ENCODE results near the gene CYGB. TPM values are rescaled to one million over a fixed set of nuclear protein-coding genes. Genes with fewer than 3 reads are reported as not detected.
A peak's percentile ranks its signal among the peaks of the same experiment; 100 is the strongest.

Gene CYGB
- polyA plus RNA-seq, 3 donors, result not detected

DNA sequence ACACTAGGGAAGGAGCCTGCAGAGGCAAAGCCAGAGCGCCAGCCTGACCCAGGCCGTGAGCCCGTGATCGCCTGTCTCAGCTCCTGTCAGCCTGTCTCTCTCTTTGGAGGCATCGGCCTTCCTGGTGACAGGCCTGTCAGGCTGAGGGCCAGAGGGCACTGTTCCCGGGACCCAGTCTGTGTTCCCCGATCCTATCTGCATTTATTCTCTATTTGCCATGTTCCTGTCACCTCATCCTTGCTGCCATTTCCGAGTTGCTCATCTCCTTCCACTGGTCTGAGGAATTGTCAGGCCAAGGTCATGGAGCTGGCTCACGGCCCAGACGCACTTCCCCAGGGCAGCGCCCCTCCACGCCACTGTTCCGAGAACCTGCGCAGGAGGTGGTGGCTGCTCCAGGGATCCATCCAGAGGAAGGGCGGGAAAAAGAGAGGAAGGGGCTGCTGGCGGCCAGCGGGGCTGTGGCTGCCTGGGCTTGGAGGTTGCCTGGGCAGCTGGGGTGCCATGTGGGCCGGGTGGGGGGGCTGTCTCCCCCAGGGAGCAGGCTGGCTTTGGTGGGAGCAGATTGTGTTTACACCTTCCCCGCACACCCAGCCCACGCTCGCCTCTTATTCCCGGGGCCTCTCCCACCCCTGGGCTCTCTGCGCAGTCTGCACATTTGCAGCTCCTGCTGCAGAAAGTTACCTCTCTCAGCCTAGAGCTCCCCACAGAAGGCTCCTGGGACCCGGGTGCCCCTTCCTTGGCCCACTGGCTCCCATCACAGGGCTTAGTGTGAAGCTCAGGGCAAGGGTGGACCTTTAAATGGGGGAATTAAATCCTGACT is 7.2 kb upstream of the CYGB start:
- intact Hi-C loops (cut with micrococcal nuclease), result no loop called here
- no peak overlapping the region for H3K27ac ChIP-seq (ENCODE audit: low read depth in 1 of 2, low read length in 2 of 2)
- H3K4me1 ChIP-seq (ENCODE audit: control insufficient read depth in 1 of 2, insufficient read depth in 2 of 2, low read length in 2 of 2), result peaks cover 9 to 11% of the 10 kb centered on the region in 2 donors
- peak overlapping the region in 1 of 2 donors; percentile 68 for H3K4me3 Mint-ChIP-seq
- no peaks in the 10 kb centered on the region for H4K20me1 ChIP-seq (ENCODE audit: insufficient read depth, low read length)
- peaks cover 17% of the 10 kb centered on the region for H3K4me1 Mint-ChIP-seq
- no peak overlapping the region for H3K4me3 ChIP-seq (replicated peaks in 1 of 3; ENCODE audit: low read depth in 2 of 3, low read length in 3 of 3)
- H3K9me3 ChIP-seq (replicated peaks in 1 of 2; ENCODE audit: control insufficient read depth in 1 of 2, insufficient read depth in 1 of 2, low read length in 2 of 2), result no peaks in the 10 kb centered on the region
- 71% methylated on average over 17 of the region's 24 CpGs for WGBS (ENCODE audit: insufficient coverage)
- no peak overlapping the region for H3K4me2 ChIP-seq (replicated peaks; ENCODE audit: extremely low read depth, low read length, poor library complexity, severe bottlenecking)
- H3K27me3 Mint-ChIP-seq (ENCODE audit: low read depth in 3 of 3), result peaks cover 31 to 50% (median 38%) of the 10 kb centered on the region in 3 donors
- no peaks in the 10 kb centered on the region for H3K36me3 ChIP-seq (replicated peaks in 1 of 2; ENCODE audit: control insufficient read depth in 1 of 2, insufficient read depth in 2 of 2, low read length in 2 of 2)
- no peaks in the 10 kb centered on the region for H3K79me2 ChIP-seq (ENCODE audit: insufficient read depth, low read length)
- no peaks in the 10 kb centered on the region for H3K36me3 Mint-ChIP-seq
- H2AFZ ChIP-seq (ENCODE audit: insufficient read depth, low read depth, low read length, poor library complexity, severe bottlenecking), result no peak overlapping the region
- TF ChIP-seq, protein P1, sequence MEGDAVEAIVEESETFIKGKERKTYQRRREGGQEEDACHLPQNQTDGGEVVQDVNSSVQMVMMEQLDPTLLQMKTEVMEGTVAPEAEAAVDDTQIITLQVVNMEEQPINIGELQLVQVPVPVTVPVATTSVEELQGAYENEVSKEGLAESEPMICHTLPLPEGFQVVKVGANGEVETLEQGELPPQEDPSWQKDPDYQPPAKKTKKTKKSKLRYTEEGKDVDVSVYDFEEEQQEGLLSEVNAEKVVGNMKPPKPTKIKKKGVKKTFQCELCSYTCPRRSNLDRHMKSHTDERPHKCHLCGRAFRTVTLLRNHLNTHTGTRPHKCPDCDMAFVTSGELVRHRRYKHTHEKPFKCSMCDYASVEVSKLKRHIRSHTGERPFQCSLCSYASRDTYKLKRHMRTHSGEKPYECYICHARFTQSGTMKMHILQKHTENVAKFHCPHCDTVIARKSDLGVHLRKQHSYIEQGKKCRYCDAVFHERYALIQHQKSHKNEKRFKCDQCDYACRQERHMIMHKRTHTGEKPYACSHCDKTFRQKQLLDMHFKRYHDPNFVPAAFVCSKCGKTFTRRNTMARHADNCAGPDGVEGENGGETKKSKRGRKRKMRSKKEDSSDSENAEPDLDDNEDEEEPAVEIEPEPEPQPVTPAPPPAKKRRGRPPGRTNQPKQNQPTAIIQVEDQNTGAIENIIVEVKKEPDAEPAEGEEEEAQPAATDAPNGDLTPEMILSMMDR (IDR thresholded peaks at IDR 0.05), result no peak
- H3K27ac Mint-ChIP-seq, result peak overlapping the region in 1 of 7 donors; percentile 73
- no peak overlapping the region for H3K9ac ChIP-seq (ENCODE audit: insufficient read depth, low read length, poor library complexity, severe bottlenecking)
- H3K9me3 Mint-ChIP-seq, result peaks cover 0 to 2% (median 0%) of the 10 kb centered on the region in 7 donors
- DNase-seq, result no peak
- peaks cover under 1 to 34% of the 10 kb centered on the region in 2 donors for H3K27me3 ChIP-seq (ENCODE audit: control insufficient read depth in 2 of 2, insufficient read depth in 2 of 2, low read length in 2 of 2)

DNA sequence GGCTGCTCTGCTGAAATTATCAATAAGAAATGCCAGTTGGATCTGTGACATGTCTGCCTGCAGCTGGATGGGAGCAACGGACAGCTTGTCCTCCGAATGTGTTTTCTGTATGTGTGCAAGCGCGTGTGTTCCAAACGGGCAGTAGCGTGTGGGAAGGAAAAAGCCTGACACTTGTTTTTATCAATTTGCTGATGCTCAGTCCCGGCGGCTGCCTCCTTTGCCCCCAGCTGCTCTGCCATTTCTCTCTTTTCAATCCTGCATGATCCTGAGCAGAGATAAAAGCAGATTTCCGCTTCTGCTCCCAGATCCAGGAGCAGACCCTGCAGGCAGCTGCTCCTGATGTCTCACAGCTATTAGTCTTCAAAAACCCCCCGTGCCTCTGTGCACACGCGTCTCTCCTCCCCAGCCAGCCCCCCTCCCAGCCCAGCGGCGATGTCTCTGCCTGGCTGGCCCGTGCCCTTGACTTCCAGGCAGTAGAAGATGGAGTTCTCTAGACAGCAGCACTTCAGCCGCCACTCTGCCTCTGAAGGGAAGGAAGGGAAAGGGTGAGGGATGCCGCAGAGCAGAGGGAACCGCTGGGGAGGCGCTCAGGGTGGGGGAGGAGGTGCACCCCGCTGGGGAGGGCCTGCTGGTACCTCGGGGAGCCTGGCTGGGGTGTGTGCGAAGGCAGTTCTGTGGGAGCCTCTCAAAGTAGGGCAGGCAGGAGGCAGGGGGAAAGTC is 6.5 kb upstream of the CYGB start:
- no peak overlapping the region for H3K9ac ChIP-seq (ENCODE audit: insufficient read depth, low read length, poor library complexity, severe bottlenecking)
- Mint-ChIP-seq H3K27me3 (ENCODE audit: low read depth in 3 of 3) (peaks cover 38 to 58% (median 44%) of the 10 kb centered on the region in 3 donors), H3K4me3 (peak overlapping the region in 1 of 2 donors; percentile 68), H3K9me3 (peaks cover 0 to 2% (median 0%) of the 10 kb centered on the region in 7 donors), H3K36me3 (peaks cover 0 to 5% of the 10 kb centered on the region in 2 donors), H3K4me1 (peaks cover 14% of the 10 kb centered on the region), H3K27ac (no peak overlapping the region)
- no peaks in the 10 kb centered on the region for H4K20me1 ChIP-seq (ENCODE audit: insufficient read depth, low read length)
- H2AFZ ChIP-seq (ENCODE audit: insufficient read depth, low read depth, low read length, poor library complexity, severe bottlenecking), result no peak overlapping the region
- peaks cover 9% of the 10 kb centered on the region in 2 donors for H3K4me1 ChIP-seq (ENCODE audit: control insufficient read depth in 1 of 2, insufficient read depth in 2 of 2, low read length in 2 of 2)
- H3K79me2 ChIP-seq (ENCODE audit: insufficient read depth, low read length), result no peaks in the 10 kb centered on the region
- TF ChIP-seq, protein P1 (IDR thresholded peaks at IDR 0.05), result no peak
- no peak overlapping the region for H3K4me3 ChIP-seq (replicated peaks in 1 of 3; ENCODE audit: low read depth in 2 of 3, low read length in 3 of 3)
- WGBS (ENCODE audit: insufficient coverage), result 43% methylated on average over 16 of the region's 22 CpGs
- no peaks in the 10 kb centered on the region for H3K36me3 ChIP-seq (replicated peaks in 1 of 2; ENCODE audit: control insufficient read depth in 1 of 2, insufficient read depth in 2 of 2, low read length in 2 of 2)
- H3K4me2 ChIP-seq (replicated peaks; ENCODE audit: extremely low read depth, low read length, poor library complexity, severe bottlenecking), result no peak overlapping the region
- H3K9me3 ChIP-seq (replicated peaks in 1 of 2; ENCODE audit: control insufficient read depth in 1 of 2, insufficient read depth in 1 of 2, low read length in 2 of 2), result no peaks in the 10 kb centered on the region
- intact Hi-C loops (cut with micrococcal nuclease), result no loop called here
- H3K27ac ChIP-seq (ENCODE audit: low read depth in 1 of 2, low read length in 2 of 2), result no peak overlapping the region
- peaks cover 7 to 41% of the 10 kb centered on the region in 2 donors for H3K27me3 ChIP-seq (ENCODE audit: control insufficient read depth in 2 of 2, insufficient read depth in 2 of 2, low read length in 2 of 2)
- DNase-seq, result no peak
